ENCODE results near the gene NSFL1C. TPM values are rescaled to one million over a fixed set of nuclear protein-coding genes. Genes with fewer than 3 reads are reported as not detected.

The NSFL1C gene
- total RNA-seq, 4 donors from 2014 or later = 14.7 to 51.2 (median 48.8) TPM

GRCh38 chr20:1493536-1493935 is 26.9 kb upstream of the NSFL1C start:
- H3K27ac ChIP-seq = no peak overlapping the region
- 75 to 85% methylated on average over 1 of the region's 1 CpG for WGBS, 2 donors (ENCODE audit: low coverage in 1 of 2)
- TF ChIP-seq POLR2A (IDR thresholded peaks at IDR 0.05) (no peak), CTCF (IDR thresholded peaks at IDR 0.05) (no peak), POLR2AphosphoS5 (IDR thresholded peaks at IDR 0.05) (no peak), EP300 (IDR thresholded peaks at IDR 0.05; ENCODE audit: low read depth) (no peak)
- in situ Hi-C loops (cut with MboI; ENCODE audit: low pct_ligation_motif_present in 1 of 4, low pct_unique_long_range_greater_than_20kb in 1 of 4, low sequenced_read_pairs in 3 of 4) (no loop called here), intact Hi-C loops (cut with DNase I; ENCODE audit: low total_unique reads) (no loop called here)
- H3K4me1 ChIP-seq = peaks cover 0 to 3% (median 0%) of the 10 kb centered on the region in 4 donors
- no peaks in the 10 kb centered on the region for H3K36me3 ChIP-seq
- no peak overlapping the region for H3K4me3 ChIP-seq
- DNase-seq = no peak
- peaks cover 25% of the 10 kb centered on the region for H3K27me3 ChIP-seq
- no peaks in the 10 kb centered on the region for H3K9me3 ChIP-seq

- 35 to 53% methylated on average over 2 of the region's 2 CpGs for WGBS, 2 donors (ENCODE audit: low coverage in 1 of 2)
- no peaks in the 10 kb centered on the region for H3K9me3 ChIP-seq
- peaks cover 0 to 3% (median 0%) of the 10 kb centered on the region in 4 donors for H3K4me1 ChIP-seq
- in situ Hi-C loops (cut with MboI; ENCODE audit: low pct_ligation_motif_present in 1 of 4, low pct_unique_long_range_greater_than_20kb in 1 of 4, low sequenced_read_pairs in 3 of 4) (no loop called here), intact Hi-C loops (cut with DNase I; ENCODE audit: low total_unique reads) (no loop called here)
- H3K27ac ChIP-seq = peak overlapping the region in 3 of 4 donors; percentile 30 to 67 (median 32)
- DNase-seq = no peak
- no peak for TF ChIP-seq POLR2AphosphoS5 (IDR thresholded peaks at IDR 0.05)
- TF ChIP-seq EP300 (IDR thresholded peaks at IDR 0.05; ENCODE audit: low read depth) = no peak
- TF ChIP-seq POLR2A (IDR thresholded peaks at IDR 0.05) = no peak
- TF ChIP-seq CTCF (IDR thresholded peaks at IDR 0.05) = no peak
- no peak overlapping the region for H3K4me3 ChIP-seq
- peaks cover 21% of the 10 kb centered on the region for H3K27me3 ChIP-seq
- H3K36me3 ChIP-seq = no peaks in the 10 kb centered on the region
These were observed 25.4 kb upstream of the NSFL1C start for GRCh38 chr20:1491860-1492642.

- peak; percentile 21 for DNase-seq
- Histone ChIP-seq H3K9me3 (no peaks in the 10 kb centered on the region), H3K36me3 (no peaks in the 10 kb centered on the region), H3K4me1 (peaks cover 0 to 3% (median 0%) of the 10 kb centered on the region in 4 donors), H3K27me3 (peaks cover 22% of the 10 kb centered on the region), H3K27ac (peak within 1 kb of the TSS; percentile 48 to 67 (median 53)), H3K4me3 (peak within 1 kb of the TSS in 1 of 4 donors; percentile 26)
- TF ChIP-seq POLR2AphosphoS5 (IDR thresholded peaks at IDR 0.05) = peak in 1 of 3 donors; percentile 23
- TF ChIP-seq POLR2A (IDR thresholded peaks at IDR 0.05) = no peak
- TF ChIP-seq EP300 (IDR thresholded peaks at IDR 0.05; ENCODE audit: low read depth) = no peak
- TF ChIP-seq CTCF (IDR thresholded peaks at IDR 0.05) = no peak
- intact Hi-C loops (cut with DNase I; ENCODE audit: low total_unique reads) = no loop called here
- WGBS, 2 donors (ENCODE audit: low coverage in 1 of 2) = 65 to 78% methylated on average over 4 to 11 of the region's 11 CpGs
- in situ Hi-C loops (cut with MboI; ENCODE audit: low pct_ligation_motif_present in 1 of 4, low pct_unique_long_range_greater_than_20kb in 1 of 4, low sequenced_read_pairs in 3 of 4) = no loop called here
These were observed 24.7 kb upstream of the NSFL1C start, which contains the start of gene SIRPB2 for GRCh38 chr20:1491281-1491840. SIRPB2 (minus strand) TSS chr20:1491420; CDS start chr20:1491359, 61 bp downstream.

- peak overlapping the region; percentile 48 to 67 (median 53) for H3K27ac ChIP-seq
- H3K4me1 ChIP-seq = peaks cover 0 to 3% (median 0%) of the 10 kb centered on the region in 4 donors
- in situ Hi-C loops (cut with MboI; ENCODE audit: low pct_ligation_motif_present in 1 of 4, low pct_unique_long_range_greater_than_20kb in 1 of 4, low sequenced_read_pairs in 3 of 4) = no loop called here
- TF ChIP-seq POLR2AphosphoS5 (IDR thresholded peaks at IDR 0.05) (no peak), CTCF (IDR thresholded peaks at IDR 0.05) (no peak), POLR2A (IDR thresholded peaks at IDR 0.05) (no peak), EP300 (IDR thresholded peaks at IDR 0.05; ENCODE audit: low read depth) (no peak)
- no peak for DNase-seq
- H3K27me3 ChIP-seq = peaks cover 21% of the 10 kb centered on the region
- peak overlapping the region in 1 of 4 donors; percentile 26 for H3K4me3 ChIP-seq
- no peaks in the 10 kb centered on the region for H3K36me3 ChIP-seq
- 68 to 90% methylated on average over 2 to 9 of the region's 9 CpGs for WGBS, 2 donors (ENCODE audit: low coverage in 1 of 2)
- intact Hi-C loops (cut with DNase I; ENCODE audit: low total_unique reads) = no loop called here
- no peaks in the 10 kb centered on the region for H3K9me3 ChIP-seq
These were observed 24.1 kb upstream of the NSFL1C start for GRCh38 chr20:1490643-1491195.
